Stimulated activated CD8-positive, alpha-beta memory T cell treated with anti-CD3 and anti-CD28 coated beads, Interleukin-2, amount 100 ng/mL, for 48 hours (primary cell): ENCODE results near the gene CAPN14.

Experiments used
- DNase-seq, 2 donors: peaks; one replicate each; pipeline ENCODE4 v3.0.0-alpha.2; 2020; ENCODE audit warnings: low read depth in 2 of 2

The CAPN14 gene

GRCh38 chr2:31226266-31226665 is 9.0 kb upstream of the CAPN14 start:
- DNase-seq: no peak

GRCh38 chr2:31223749-31224148 is 6.4 kb upstream of the CAPN14 start:
- no peak for DNase-seq

- DNase-seq: no peak
Observed at GRCh38 chr2:31223026-31223425, 5.7 kb upstream of the CAPN14 start.

GRCh38 chr2:31222071-31222470 is 4.8 kb upstream of the CAPN14 start:
- no peak for DNase-seq

GRCh38 chr2:31221544-31221943 is 4.2 kb upstream of the CAPN14 start:
- DNase-seq: no peak

- DNase-seq: no peak
Observed at GRCh38 chr2:31219131-31219969, 2.0 kb upstream of the CAPN14 start.

GRCh38 chr2:31216734-31217133 is 581 bp downstream of the CAPN14 start:
- DNase-seq: no peak

- no peak for DNase-seq
Observed at GRCh38 chr2:31214444-31214915, 2.8 kb downstream of the CAPN14 start.

- no peak for DNase-seq
Observed at GRCh38 chr2:31213601-31214443, 3.5 kb downstream of the CAPN14 start.

- no peak for DNase-seq
Observed at GRCh38 chr2:31212659-31213600, 4.4 kb downstream of the CAPN14 start.

- no peak for DNase-seq
Observed at GRCh38 chr2:31208240-31208639, 9.1 kb downstream of the CAPN14 start.

- no peak for DNase-seq
Observed at GRCh38 chr2:31207790-31208189, 9.5 kb downstream of the CAPN14 start.

- DNase-seq: no peak
Observed at GRCh38 chr2:31205613-31206012, 11.7 kb downstream of the CAPN14 start.

- DNase-seq: no peak
Observed at GRCh38 chr2:31205186-31205585, 12.1 kb downstream of the CAPN14 start.

- no peak for DNase-seq
Observed at GRCh38 chr2:31204783-31205182, 12.5 kb downstream of the CAPN14 start.

- DNase-seq: no peak
Observed at GRCh38 chr2:31203916-31204315, 13.4 kb downstream of the CAPN14 start.

- DNase-seq: no peak
Observed at GRCh38 chr2:31202833-31203232, 14.5 kb downstream of the CAPN14 start.

GRCh38 chr2:31202041-31202440 is 15.3 kb downstream of the CAPN14 start:
- DNase-seq: no peak

GRCh38 chr2:31200972-31201371 is 16.3 kb downstream of the CAPN14 start:
- DNase-seq: no peak

GRCh38 chr2:31199206-31199605 is 18.1 kb downstream of the CAPN14 start:
- no peak for DNase-seq

- DNase-seq: no peak
Observed at GRCh38 chr2:31197669-31198068, 19.6 kb downstream of the CAPN14 start.

- DNase-seq: no peak
Observed at GRCh38 chr2:31197166-31197565, 20.1 kb downstream of the CAPN14 start.
